GM23338 (cell line): ENCODE data around the gene ENTPD8. TPM values are rescaled to one million over a fixed set of nuclear protein-coding genes. Genes with fewer than 3 reads are reported as not detected.
A peak's percentile ranks its signal among the peaks of the same experiment; 100 is the strongest.

Experiments
- ATAC-seq: fragments of 200-7000 bp; cut with Tn5 transposase; 3 replicates; pipeline ENCODE4 v1.9.1; 2020
- DNase-seq: peaks from one replicate; pipeline ENCODE4 v3.0.0-alpha.2; 2015; ENCODE audit warnings: low spot score
- H2AFZ ChIP-seq: fragments of 200-600 bp; sonication (generic); 2 replicates; pipeline ENCODE4 v1.8.0; 2016; ENCODE audit warnings: antibody characterized with exemption, mild to moderate bottlenecking, moderate library complexity
- H3F3A ChIP-seq: fragments of 200-600 bp; sonication (generic); replicated peaks from 2 replicates; pipeline ENCODE4 v1.8.0; 2017; ENCODE audit warnings: antibody characterized with exemption, mixed run types, low read depth
- H3K27ac ChIP-seq: fragments of 200-600 bp; sonication (generic); 2 replicates; pipeline ENCODE4 v1.6.1; 2016; ENCODE audit warnings: low read depth
- H3K27me3 ChIP-seq: fragments of 200-600 bp; sonication (generic); 2 replicates; pipeline ENCODE4 v1.8.0; 2016; ENCODE audit warnings: mild to moderate bottlenecking, mixed run types, moderate library complexity; ENCODE audit not compliant: insufficient read depth
- H3K36me3 ChIP-seq: fragments of 200-600 bp; sonication (generic); 2 replicates; pipeline ENCODE4 v1.8.0; 2016; ENCODE audit warnings: mild to moderate bottlenecking; ENCODE audit not compliant: insufficient read depth
- H3K4me1 ChIP-seq: fragments of 200-600 bp; sonication (generic); 2 replicates; pipeline ENCODE4 v1.8.0; 2016; ENCODE audit warnings: mild to moderate bottlenecking, moderate library complexity; ENCODE audit not compliant: insufficient read depth
- H3K4me2 ChIP-seq: fragments of 200-600 bp; sonication (generic); 2 replicates; pipeline ENCODE4 v1.7.1; 2017; ENCODE audit warnings: mixed run types
- H3K4me3 ChIP-seq: fragments of 200-600 bp; sonication (generic); 2 replicates; pipeline ENCODE4 v1.6.1; 2016; ENCODE audit warnings: mixed run types
- H3K79me2 ChIP-seq: fragments of 200-600 bp; sonication (generic); replicated peaks from 2 replicates; pipeline ENCODE4 v1.8.0; 2017; ENCODE audit warnings: mild to moderate bottlenecking; ENCODE audit not compliant: insufficient read depth
- H3K9me2 ChIP-seq: fragments of 200-600 bp; sonication (generic); 2 replicates; pipeline ENCODE4 v1.8.0; 2017; ENCODE audit not compliant: insufficient read depth
- H4K20me1 ChIP-seq: fragments of 200-600 bp; sonication (generic); replicated peaks from 2 replicates; pipeline ENCODE4 v1.8.0; 2017; ENCODE audit warnings: mild to moderate bottlenecking; ENCODE audit not compliant: insufficient read depth
- H3K27ac Mint-ChIP-seq: 2 replicates; pipeline ENCODE4 v1.8.0; 2020; ENCODE audit warnings: inconsistent platforms, mild to moderate bottlenecking, moderate library complexity, mixed read lengths
- H3K27me3 Mint-ChIP-seq: 3 replicates; pipeline ENCODE4 v1.8.0; 2022; ENCODE audit warnings: low read depth, mild to moderate bottlenecking, moderate library complexity, mixed read lengths, inconsistent platforms; ENCODE audit not compliant: insufficient read depth, poor library complexity
- H3K36me3 Mint-ChIP-seq: 3 replicates; pipeline ENCODE4 v1.8.0; 2021; ENCODE audit warnings: low read depth, mild to moderate bottlenecking, inconsistent platforms, moderate library complexity, mixed read lengths
- H3K4me1 Mint-ChIP-seq: 3 replicates; pipeline ENCODE4 v1.8.0; 2020; ENCODE audit warnings: mild to moderate bottlenecking, inconsistent platforms, mixed read lengths
- H3K4me3 Mint-ChIP-seq: 3 replicates; pipeline ENCODE4 v1.8.0; 2021; ENCODE audit warnings: moderate library complexity, mild to moderate bottlenecking, inconsistent platforms, mixed read lengths
- H3K9me3 Mint-ChIP-seq: 3 replicates; pipeline ENCODE4 v1.8.0; 2020; ENCODE audit warnings: moderate library complexity, mild to moderate bottlenecking, inconsistent platforms, mixed read lengths
- CREB1 ChIP-seq: fragments of 250-450 bp; sonication (Bioruptor Pico); IDR thresholded peaks from 2 replicates; pipeline ENCODE4 v1.5.0; 2020; ENCODE audit warnings: low read depth, mild to moderate bottlenecking, moderate library complexity
- EZH2 ChIP-seq: fragments of 200-600 bp; sonication (generic); IDR thresholded peaks from one replicate; pipeline ENCODE4 v1.8.0; 2017; ENCODE audit warnings: antibody characterized with exemption, mild to moderate bottlenecking, low read depth; ENCODE audit not compliant: unreplicated experiment
- EZH2phosphoT487 ChIP-seq: fragments of 200-600 bp; sonication (generic); IDR thresholded peaks from one replicate; pipeline ENCODE4 v1.8.1; 2018; ENCODE audit warnings: antibody characterized with exemption; ENCODE audit not compliant: unreplicated experiment
- JUNB ChIP-seq: IDR thresholded peaks from one replicate; pipeline ENCODE4 v1.6.1; 2016; ENCODE audit warnings: antibody characterized with exemption; ENCODE audit not compliant: unreplicated experiment
- NANOG ChIP-seq: IDR thresholded peaks from 2 replicates; pipeline ENCODE4 v1.6.1; 2016; ENCODE audit warnings: antibody characterized with exemption, borderline replicate concordance
- POLR2AphosphoS5 ChIP-seq: IDR thresholded peaks from 2 replicates; pipeline ENCODE4 v1.6.1; 2016; ENCODE audit warnings: antibody characterized with exemption, low read depth
- STAT1 ChIP-seq: IDR thresholded peaks from one replicate; pipeline ENCODE4 v1.6.1; 2016; ENCODE audit warnings: antibody characterized with exemption; ENCODE audit not compliant: unreplicated experiment
- ZNF114 ChIP-seq: fragments of 250-450 bp; sonication (Bioruptor Pico); IDR thresholded peaks from 2 replicates; pipeline ENCODE4 v1.5.0; 2020; ENCODE audit warnings: mild to moderate bottlenecking, moderate library complexity
- ZNF331 ChIP-seq: fragments of 250-450 bp; sonication (Bioruptor Pico); IDR thresholded peaks from 2 replicates; pipeline ENCODE4 v1.5.0; 2020; ENCODE audit warnings: low read depth, mild to moderate bottlenecking, moderate library complexity
- polyA plus RNA-seq: library from polyadenylated mRNA; unstranded; fragments of >200 nt; fragmentation: Nextera tagmentation; extraction: Ambion mirVana; gene quantifications from 2 replicates; pipeline ENCODE4 v1.2.1, GENCODE V29; 2016
- total RNA-seq: library from RNA; depleted of rRNA; stranded (reverse); fragments of >200 nt; shearing (Covaris generic); gene quantifications from 2 replicates; pipeline ENCODE4 v1.2.3, GENCODE V29; 2014
- TF ChIP-seq, protein P1 (sequence below): IDR thresholded peaks from 2 replicates; pipeline ENCODE4 v1.6.1; 2016; ENCODE audit warnings: antibody characterized with exemption
- TF ChIP-seq, protein P2 (sequence below), 2 experiments: fragments of 200-600 bp in 1 of 2; sonication (generic) in 1 of 2; conservative IDR thresholded peaks; 2 replicates each; pipeline versions ENCODE4 v1.5.1 to v1.6.1; 2016 to 2017; ENCODE audit warnings: antibody characterized with exemption in 2 of 2, low read depth in 2 of 2, mild to moderate bottlenecking in 2 of 2, moderate library complexity in 1 of 2
- TF ChIP-seq, protein P3 (sequence below): IDR thresholded peaks from one replicate; pipeline ENCODE4 v1.6.1; 2018; ENCODE audit warnings: antibody characterized with exemption; ENCODE audit not compliant: unreplicated experiment

ENTPD8 gene
- total and polyA plus RNA-seq, 2 experiments from 2014 or later = 0.42 to 0.89 TPM

DNA sequence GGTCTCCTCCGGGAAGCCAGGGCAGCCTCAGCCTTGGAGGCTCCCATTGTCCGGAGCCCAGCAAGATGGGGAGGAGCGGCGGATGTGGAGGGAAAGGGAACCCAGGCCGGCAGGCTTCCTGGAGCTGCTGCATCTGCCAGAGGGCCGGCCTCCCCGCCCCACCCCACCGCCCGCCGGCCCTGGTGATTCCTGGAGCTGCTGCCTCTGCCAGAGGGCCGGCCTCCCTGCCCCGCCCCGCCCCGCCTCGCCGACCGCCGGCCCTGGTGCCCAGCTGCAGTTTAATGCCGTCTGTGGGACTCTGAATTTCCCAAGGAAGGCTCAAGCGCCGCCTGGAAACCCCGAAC is 49.8 kb downstream of the ENTPD8 start:
- DNase-seq (no peak), ATAC-seq (peak; percentile 16; the same call in 2 of the 3 replicates)
- Histone ChIP-seq H3K36me3 (no peaks in the 10 kb centered on the region), H3K79me2 (no peaks in the 10 kb centered on the region), H3K4me1 (no peaks in the 10 kb centered on the region), H2AFZ (no peak overlapping the region), H3K9me2 (no peaks in the 10 kb centered on the region), H3K27ac (no peak overlapping the region), H3F3A (no peaks in the 10 kb centered on the region), H3K4me3 (no peak overlapping the region), H4K20me1 (no peaks in the 10 kb centered on the region), H3K27me3 (no peaks in the 10 kb centered on the region), H3K4me2 (no peak overlapping the region)
- Mint-ChIP-seq H3K27me3 (peaks cover 4% of the 10 kb centered on the region), H3K4me3 (no peak overlapping the region), H3K9me3 (no peaks in the 10 kb centered on the region), H3K36me3 (no peaks in the 10 kb centered on the region), H3K4me1 (no peaks in the 10 kb centered on the region), H3K27ac (no peak overlapping the region)
- no peak for TF ChIP-seq EZH2

DNA sequence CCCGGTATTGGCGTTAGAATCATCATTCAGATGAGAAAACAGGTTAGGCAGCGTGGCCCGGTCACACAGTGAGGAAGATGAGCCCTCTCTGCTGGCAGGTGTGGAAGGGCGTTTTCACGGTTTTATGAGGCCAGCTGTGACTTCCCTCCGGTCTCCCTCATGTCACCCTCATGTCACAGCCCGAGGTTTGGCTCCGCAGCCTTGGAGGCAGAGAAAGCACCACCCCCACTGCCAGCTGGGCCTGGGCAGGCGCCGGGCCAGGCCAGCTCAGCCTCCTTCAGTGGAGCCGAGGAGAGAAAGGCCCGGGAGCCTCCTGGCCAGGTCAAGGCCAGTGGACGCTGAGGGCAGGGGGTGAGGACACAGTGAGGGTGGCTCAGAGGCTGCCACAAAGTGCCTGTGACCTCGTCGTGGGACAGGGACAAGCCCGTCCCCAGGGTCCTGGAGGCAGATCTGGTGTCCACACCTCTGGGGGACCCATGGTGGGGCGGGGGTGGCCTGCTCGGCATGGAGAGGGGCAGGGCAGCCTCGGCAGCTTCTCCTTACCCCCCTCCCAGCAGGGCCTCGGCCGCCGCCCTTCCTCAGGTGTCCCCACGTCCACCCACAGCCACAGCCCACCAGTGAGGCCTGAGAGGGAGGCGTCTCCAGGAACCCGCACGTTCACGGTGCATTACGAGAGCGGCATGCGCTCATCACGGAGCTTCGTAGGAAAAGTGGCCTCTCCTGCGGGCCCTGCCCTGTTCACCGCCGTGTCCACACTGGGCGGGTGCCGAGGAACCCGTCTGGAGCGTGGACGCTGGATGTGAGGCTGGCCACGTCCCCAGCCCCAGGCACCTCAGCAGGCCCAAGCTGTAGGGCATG is 50.4 kb downstream of the ENTPD8 start:
- Histone ChIP-seq H3K36me3 (no peaks in the 10 kb centered on the region), H2AFZ (no peak overlapping the region), H3K4me2 (no peak overlapping the region), H3K79me2 (no peaks in the 10 kb centered on the region), H3K4me1 (no peaks in the 10 kb centered on the region), H3K27me3 (no peaks in the 10 kb centered on the region), H3K4me3 (no peak overlapping the region), H3K27ac (no peak overlapping the region), H3F3A (no peaks in the 10 kb centered on the region), H4K20me1 (no peaks in the 10 kb centered on the region), H3K9me2 (no peaks in the 10 kb centered on the region)
- DNase-seq (no peak), ATAC-seq (no peak)
- TF ChIP-seq JUNB = no peak
- no peak for TF ChIP-seq NANOG
- TF ChIP-seq EZH2phosphoT487 = no peak
- no peak for TF ChIP-seq STAT1
- H3K36me3 Mint-ChIP-seq = no peaks in the 10 kb centered on the region
- no peaks in the 10 kb centered on the region for H3K4me1 Mint-ChIP-seq
- no peak overlapping the region for H3K27ac Mint-ChIP-seq
- no peaks in the 10 kb centered on the region for H3K9me3 Mint-ChIP-seq
- no peak overlapping the region for H3K4me3 Mint-ChIP-seq
- peaks cover 2% of the 10 kb centered on the region for H3K27me3 Mint-ChIP-seq

DNA sequence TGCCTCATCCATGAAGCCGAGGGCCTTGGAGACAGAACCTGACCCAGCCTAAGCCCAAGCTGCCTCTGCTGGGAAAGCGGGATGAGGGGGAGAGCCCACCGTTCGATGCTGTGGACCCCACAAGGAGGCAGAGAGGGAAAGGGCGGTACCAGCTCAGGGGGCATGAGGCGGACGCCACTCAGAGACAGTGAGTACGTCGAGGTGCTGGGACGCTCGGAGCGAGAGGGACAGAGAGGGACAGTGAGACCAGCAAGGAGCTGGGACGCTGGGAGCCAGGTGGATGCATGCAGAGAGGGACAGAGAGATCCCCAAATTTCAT is 51.8 kb downstream of the ENTPD8 start:
- no peaks in the 10 kb centered on the region for H3K9me2 ChIP-seq
- H3F3A ChIP-seq = no peaks in the 10 kb centered on the region
- no peak overlapping the region for H3K27ac Mint-ChIP-seq
- no peak for DNase-seq
- H3K27ac ChIP-seq = no peak overlapping the region
- no peaks in the 10 kb centered on the region for H3K27me3 ChIP-seq
- H3K4me3 Mint-ChIP-seq = no peak overlapping the region
- H3K4me1 Mint-ChIP-seq = no peaks in the 10 kb centered on the region
- peaks cover 2% of the 10 kb centered on the region for H3K27me3 Mint-ChIP-seq
- no peaks in the 10 kb centered on the region for H3K36me3 ChIP-seq
- H2AFZ ChIP-seq = no peak overlapping the region
- no peaks in the 10 kb centered on the region for H3K36me3 Mint-ChIP-seq
- H3K4me1 ChIP-seq = no peaks in the 10 kb centered on the region
- H3K9me3 Mint-ChIP-seq = no peaks in the 10 kb centered on the region
- no peaks in the 10 kb centered on the region for H4K20me1 ChIP-seq
- no peak overlapping the region for H3K4me2 ChIP-seq
- no peak for ATAC-seq
- H3K4me3 ChIP-seq = no peak overlapping the region
- no peaks in the 10 kb centered on the region for H3K79me2 ChIP-seq
- TF ChIP-seq CREB1 (CRISPR knock-in tag) (no peak), STAT1 (no peak), ZNF331 (CRISPR knock-in tag) (no peak), JUNB (no peak), NANOG (no peak), EZH2 (no peak), POLR2AphosphoS5 (no peak), EZH2phosphoT487 (no peak), ZNF114 (CRISPR knock-in tag) (no peak)
- TF ChIP-seq, protein P1, sequence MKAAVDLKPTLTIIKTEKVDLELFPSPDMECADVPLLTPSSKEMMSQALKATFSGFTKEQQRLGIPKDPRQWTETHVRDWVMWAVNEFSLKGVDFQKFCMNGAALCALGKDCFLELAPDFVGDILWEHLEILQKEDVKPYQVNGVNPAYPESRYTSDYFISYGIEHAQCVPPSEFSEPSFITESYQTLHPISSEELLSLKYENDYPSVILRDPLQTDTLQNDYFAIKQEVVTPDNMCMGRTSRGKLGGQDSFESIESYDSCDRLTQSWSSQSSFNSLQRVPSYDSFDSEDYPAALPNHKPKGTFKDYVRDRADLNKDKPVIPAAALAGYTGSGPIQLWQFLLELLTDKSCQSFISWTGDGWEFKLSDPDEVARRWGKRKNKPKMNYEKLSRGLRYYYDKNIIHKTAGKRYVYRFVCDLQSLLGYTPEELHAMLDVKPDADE = no peak
- TF ChIP-seq, protein P2, sequence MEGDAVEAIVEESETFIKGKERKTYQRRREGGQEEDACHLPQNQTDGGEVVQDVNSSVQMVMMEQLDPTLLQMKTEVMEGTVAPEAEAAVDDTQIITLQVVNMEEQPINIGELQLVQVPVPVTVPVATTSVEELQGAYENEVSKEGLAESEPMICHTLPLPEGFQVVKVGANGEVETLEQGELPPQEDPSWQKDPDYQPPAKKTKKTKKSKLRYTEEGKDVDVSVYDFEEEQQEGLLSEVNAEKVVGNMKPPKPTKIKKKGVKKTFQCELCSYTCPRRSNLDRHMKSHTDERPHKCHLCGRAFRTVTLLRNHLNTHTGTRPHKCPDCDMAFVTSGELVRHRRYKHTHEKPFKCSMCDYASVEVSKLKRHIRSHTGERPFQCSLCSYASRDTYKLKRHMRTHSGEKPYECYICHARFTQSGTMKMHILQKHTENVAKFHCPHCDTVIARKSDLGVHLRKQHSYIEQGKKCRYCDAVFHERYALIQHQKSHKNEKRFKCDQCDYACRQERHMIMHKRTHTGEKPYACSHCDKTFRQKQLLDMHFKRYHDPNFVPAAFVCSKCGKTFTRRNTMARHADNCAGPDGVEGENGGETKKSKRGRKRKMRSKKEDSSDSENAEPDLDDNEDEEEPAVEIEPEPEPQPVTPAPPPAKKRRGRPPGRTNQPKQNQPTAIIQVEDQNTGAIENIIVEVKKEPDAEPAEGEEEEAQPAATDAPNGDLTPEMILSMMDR (conservative IDR thresholded peaks at IDR 0.05; ENCODE audit: low read depth in 2 of 2) = no peak
- TF ChIP-seq, protein P3, sequence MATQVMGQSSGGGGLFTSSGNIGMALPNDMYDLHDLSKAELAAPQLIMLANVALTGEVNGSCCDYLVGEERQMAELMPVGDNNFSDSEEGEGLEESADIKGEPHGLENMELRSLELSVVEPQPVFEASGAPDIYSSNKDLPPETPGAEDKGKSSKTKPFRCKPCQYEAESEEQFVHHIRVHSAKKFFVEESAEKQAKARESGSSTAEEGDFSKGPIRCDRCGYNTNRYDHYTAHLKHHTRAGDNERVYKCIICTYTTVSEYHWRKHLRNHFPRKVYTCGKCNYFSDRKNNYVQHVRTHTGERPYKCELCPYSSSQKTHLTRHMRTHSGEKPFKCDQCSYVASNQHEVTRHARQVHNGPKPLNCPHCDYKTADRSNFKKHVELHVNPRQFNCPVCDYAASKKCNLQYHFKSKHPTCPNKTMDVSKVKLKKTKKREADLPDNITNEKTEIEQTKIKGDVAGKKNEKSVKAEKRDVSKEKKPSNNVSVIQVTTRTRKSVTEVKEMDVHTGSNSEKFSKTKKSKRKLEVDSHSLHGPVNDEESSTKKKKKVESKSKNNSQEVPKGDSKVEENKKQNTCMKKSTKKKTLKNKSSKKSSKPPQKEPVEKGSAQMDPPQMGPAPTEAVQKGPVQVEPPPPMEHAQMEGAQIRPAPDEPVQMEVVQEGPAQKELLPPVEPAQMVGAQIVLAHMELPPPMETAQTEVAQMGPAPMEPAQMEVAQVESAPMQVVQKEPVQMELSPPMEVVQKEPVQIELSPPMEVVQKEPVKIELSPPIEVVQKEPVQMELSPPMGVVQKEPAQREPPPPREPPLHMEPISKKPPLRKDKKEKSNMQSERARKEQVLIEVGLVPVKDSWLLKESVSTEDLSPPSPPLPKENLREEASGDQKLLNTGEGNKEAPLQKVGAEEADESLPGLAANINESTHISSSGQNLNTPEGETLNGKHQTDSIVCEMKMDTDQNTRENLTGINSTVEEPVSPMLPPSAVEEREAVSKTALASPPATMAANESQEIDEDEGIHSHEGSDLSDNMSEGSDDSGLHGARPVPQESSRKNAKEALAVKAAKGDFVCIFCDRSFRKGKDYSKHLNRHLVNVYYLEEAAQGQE = no peak
